WTC11 (cell line): ENCODE measurements around the gene OR10AG1. TPM values are rescaled to one million over a fixed set of nuclear protein-coding genes. Genes with fewer than 3 reads are reported as not detected.

Experiments
- ATAC-seq: fragments of 200-7000 bp; cut with Tn5 transposase; 2 replicates; pipeline ENCODE4 v1.10.0; 2021; ENCODE audit warnings: mild to moderate bottlenecking, moderate library complexity
- CTCF ChIA-PET: fragments of 300-600 bp; sonication (Branson Sonifier 250); formaldehyde crosslinking; loops from one replicate; lab custom pipeline; 2021; ENCODE audit warnings: antibody characterized with exemption; lab: Charles Lee
- POLR2A ChIA-PET: fragments of 350-600 bp; sonication (Branson Sonifier 250); formaldehyde crosslinking; loops from one replicate; lab custom pipeline; 2021; ENCODE audit warnings: antibody characterized with exemption; lab: Charles Lee
- DNase-seq: peaks from one replicate; pipeline ENCODE4 v3.0.0; 2021; ENCODE audit warnings: low spot score
- H3K27ac Mint-ChIP-seq: 2 replicates; pipeline ENCODE4 v1.8.0; 2021; ENCODE audit warnings: mixed read lengths
- H3K27me3 Mint-ChIP-seq: 2 replicates; pipeline ENCODE4 v1.8.0; 2021; ENCODE audit warnings: low read depth, mild to moderate bottlenecking, moderate library complexity, mixed read lengths
- H3K36me3 Mint-ChIP-seq: 2 replicates; pipeline ENCODE4 v1.8.0; 2021; ENCODE audit warnings: mixed read lengths
- H3K4me1 Mint-ChIP-seq: 2 replicates; pipeline ENCODE4 v1.8.0; 2022; ENCODE audit warnings: mixed read lengths
- H3K4me3 Mint-ChIP-seq: 2 replicates; pipeline ENCODE4 v1.8.0; 2021; ENCODE audit warnings: mild to moderate bottlenecking, moderate library complexity, mixed read lengths
- H3K9me3 Mint-ChIP-seq: 2 replicates; pipeline ENCODE4 v1.8.0; 2021; ENCODE audit warnings: mixed read lengths
- E2F4 ChIP-seq: sonication (generic); formaldehyde crosslinking; IDR thresholded peaks from 2 replicates; pipeline ENCODE4 v1.8.1; 2022; ENCODE audit warnings: low read depth, mild to moderate bottlenecking, moderate library complexity, missing genetic modification reagents, borderline replicate concordance
- ERG ChIP-seq: fragments of 250-450 bp; sonication (Bioruptor Pico); IDR thresholded peaks from 2 replicates; pipeline ENCODE4 v1.8.0; 2021; ENCODE audit warnings: mild to moderate bottlenecking
- FOXK1 ChIP-seq: sonication (generic); formaldehyde crosslinking; IDR thresholded peaks from 2 replicates; pipeline ENCODE4 v1.8.0; 2022; ENCODE audit warnings: mild to moderate bottlenecking, moderate library complexity, missing genetic modification reagents
- FOXP4 ChIP-seq: sonication (generic); formaldehyde crosslinking; IDR thresholded peaks from 2 replicates; pipeline ENCODE4 v1.8.0; 2022; ENCODE audit warnings: mild to moderate bottlenecking, missing genetic modification reagents
- GABPB1 ChIP-seq: sonication (generic); formaldehyde crosslinking; IDR thresholded peaks from 2 replicates; pipeline ENCODE4 v1.8.1; 2023; ENCODE audit warnings: mild to moderate bottlenecking, missing genetic modification reagents
- GRHL2 ChIP-seq: fragments of 250-450 bp; sonication (Bioruptor Pico); IDR thresholded peaks from 2 replicates; pipeline ENCODE4 v1.8.0; 2022; ENCODE audit warnings: mild to moderate bottlenecking, moderate library complexity; ENCODE audit not compliant: insufficient replicate concordance, severe bottlenecking
- HMGA2 ChIP-seq: fragments of 250-450 bp; sonication (Bioruptor Pico); IDR thresholded peaks from 2 replicates; pipeline ENCODE4 v1.4.0; 2021; ENCODE audit warnings: mild to moderate bottlenecking, moderate library complexity
- IRF1 ChIP-seq: sonication (generic); formaldehyde crosslinking; IDR thresholded peaks from 2 replicates; pipeline ENCODE4 v1.8.0; 2023; ENCODE audit warnings: missing genetic modification reagents
- MAX ChIP-seq: sonication (generic); formaldehyde crosslinking; IDR thresholded peaks from 2 replicates; pipeline ENCODE4 v1.8.0; 2022; ENCODE audit warnings: mild to moderate bottlenecking, missing genetic modification reagents
- OVOL2 ChIP-seq: fragments of 250-450 bp; sonication (Bioruptor Pico); IDR thresholded peaks from 2 replicates; pipeline ENCODE4 v1.9.0; 2021; ENCODE audit warnings: mild to moderate bottlenecking, borderline replicate concordance
- PRDM15 ChIP-seq: sonication (generic); formaldehyde crosslinking; IDR thresholded peaks from 2 replicates; pipeline ENCODE4 v1.8.0; 2022; ENCODE audit warnings: missing genetic modification reagents
- SMAD3 ChIP-seq: sonication (generic); formaldehyde crosslinking; IDR thresholded peaks from 2 replicates; pipeline ENCODE4 v1.8.0; 2022; ENCODE audit warnings: missing genetic modification reagents, mild to moderate bottlenecking, borderline replicate concordance
- TEAD1 ChIP-seq: sonication (generic); formaldehyde crosslinking; IDR thresholded peaks from 2 replicates; pipeline ENCODE4 v1.8.0; 2022; ENCODE audit warnings: mild to moderate bottlenecking, missing genetic modification reagents
- TP53 ChIP-seq: sonication (generic); formaldehyde crosslinking; IDR thresholded peaks from 2 replicates; pipeline ENCODE4 v1.8.1; 2023; ENCODE audit warnings: mild to moderate bottlenecking, missing genetic modification reagents
- ZNF263 ChIP-seq: sonication (generic); formaldehyde crosslinking; IDR thresholded peaks from 2 replicates; pipeline ENCODE4 v1.8.1; 2022; ENCODE audit warnings: low read depth, mild to moderate bottlenecking, moderate library complexity, missing genetic modification reagents
- ZNF281 ChIP-seq: sonication (generic); formaldehyde crosslinking; IDR thresholded peaks from 2 replicates; pipeline ENCODE4 v1.8.0; 2023; ENCODE audit warnings: mild to moderate bottlenecking, missing genetic modification reagents
- ZNF512 ChIP-seq: sonication (generic); formaldehyde crosslinking; IDR thresholded peaks from 2 replicates; pipeline ENCODE4 v1.8.1; 2022; ENCODE audit warnings: missing genetic modification reagents, borderline replicate concordance
- total RNA-seq: library from RNA; stranded (reverse); gene quantifications from 3 replicates; pipeline ENCODE4 v1.2.3, GENCODE V29; 2021

The OR10AG1 gene
- total RNA-seq, 1 experiment from 2014 or later, result not detected

GRCh38 chr11:55966391-55966790, 3.4 kb downstream of the OR10AG1 start:
- ChIA-PET POLR2A (interaction anchor here (0.5 kb wide), 1 partner anchor 12 kb away, joined by 3 read pairs; no protein-coding TSS in a partner anchor), CTCF (no interaction called here)
- Mint-ChIP-seq H3K27ac (no peak overlapping the region), H3K27me3 (no peaks in the 10 kb centered on the region), H3K4me3 (no peak overlapping the region), H3K36me3 (no peaks in the 10 kb centered on the region), H3K4me1 (peaks cover 5% of the 10 kb centered on the region; the same call in 1 of the 2 replicates), H3K9me3 (peaks cover 8% of the 10 kb centered on the region)
- DNase-seq (no peak), ATAC-seq (no peak)
- TF ChIP-seq IRF1 (CRISPR knock-in tag), result no peak
- TF ChIP-seq GRHL2 (CRISPR knock-in tag), result no peak

GRCh38 chr11:55956521-55956920, 13.2 kb downstream of the OR10AG1 start:
- Mint-ChIP-seq H3K36me3 (peaks cover 15% of the 10 kb centered on the region), H3K9me3 (peaks cover 18% of the 10 kb centered on the region), H3K4me3 (no peak overlapping the region), H3K4me1 (no peaks in the 10 kb centered on the region; the same call in 1 of the 2 replicates), H3K27ac (no peak overlapping the region), H3K27me3 (no peaks in the 10 kb centered on the region)
- DNase-seq (no peak), ATAC-seq (no peak)
- CTCF ChIA-PET, result no interaction called here
- TF ChIP-seq ZNF512 (CRISPR knock-in tag) (no peak), ZNF263 (CRISPR knock-in tag) (no peak), HMGA2 (CRISPR knock-in tag) (no peak), PRDM15 (CRISPR knock-in tag) (no peak), GABPB1 (CRISPR knock-in tag) (no peak), SMAD3 (CRISPR knock-in tag) (no peak), TP53 (CRISPR knock-in tag) (no peak), FOXP4 (no peak), E2F4 (no peak), FOXK1 (CRISPR knock-in tag) (no peak), OVOL2 (no peak), TEAD1 (CRISPR knock-in tag) (no peak), ERG (CRISPR knock-in tag) (no peak), MAX (CRISPR knock-in tag) (no peak), ZNF281 (CRISPR knock-in tag) (no peak)
- TF ChIP-seq, all 79 proteins: peak for 0
- POLR2A ChIA-PET, result no interaction called here
